IMR-90 (cell line): ENCODE results near the gene ZNF497.

Experiments used
- BHLHE40 ChIP-seq: fragments of 150-350 bp; IDR thresholded peaks from 2 replicates; pipeline ENCODE4 v1.6.1; 2016; ENCODE audit warnings: mild to moderate bottlenecking, low read depth, low read length
- CEBPB ChIP-seq: IDR thresholded peaks from 2 replicates; pipeline ENCODE4 v1.6.1; 2012; ENCODE audit warnings: low read depth, low read length, improper control_type of control experiment
- CHD1 ChIP-seq: IDR thresholded peaks from 2 replicates; pipeline ENCODE4 v1.6.1; 2012; ENCODE audit warnings: low read depth, low read length, improper control_type of control experiment
- CTCF ChIP-seq: conservative IDR thresholded peaks from 2 replicates; pipeline ENCODE4 v1.5.1; 2012; ENCODE audit warnings: mild to moderate bottlenecking, low read depth, low read length, improper control_type of control experiment
- FOS ChIP-seq: fragments of 150-350 bp; IDR thresholded peaks from 2 replicates; pipeline ENCODE4 v1.6.1; 2016; ENCODE audit warnings: low read depth, low read length
- MAFK ChIP-seq: IDR thresholded peaks from 2 replicates; pipeline ENCODE4 v1.6.1; 2012; ENCODE audit warnings: low read depth, low read length, improper control_type of control experiment
- MXI1 ChIP-seq: IDR thresholded peaks from 2 replicates; pipeline ENCODE4 v1.6.1; 2012; ENCODE audit warnings: low read depth, mild to moderate bottlenecking, low read length, moderate library complexity, borderline replicate concordance
- POLR2A ChIP-seq: IDR thresholded peaks from 2 replicates; pipeline ENCODE4 v1.6.1; 2012; ENCODE audit warnings: mild to moderate bottlenecking, low read depth, low read length
- RAD21 ChIP-seq: IDR thresholded peaks from 2 replicates; pipeline ENCODE4 v1.6.1; 2012; ENCODE audit warnings: low read length, improper control_type of control experiment
- RCOR1 ChIP-seq: IDR thresholded peaks from 2 replicates; pipeline ENCODE4 v1.6.1; 2012; ENCODE audit warnings: mild to moderate bottlenecking, low read length, improper control_type of control experiment; ENCODE audit not compliant: insufficient replicate concordance
- RFX5 ChIP-seq: IDR thresholded peaks from 2 replicates; pipeline ENCODE4 v1.8.0; 2012; ENCODE audit warnings: low read depth, mild to moderate bottlenecking, low read length, moderate library complexity
- SMC3 ChIP-seq: fragments of 150-350 bp; IDR thresholded peaks from 2 replicates; pipeline ENCODE4 v1.6.1; 2016; ENCODE audit warnings: low read depth, mild to moderate bottlenecking, antibody characterized with exemption, low read length, moderate library complexity
- TF ChIP-seq, protein P1 (sequence below): fragments of 150-350 bp; IDR thresholded peaks from 2 replicates; pipeline ENCODE4 v1.6.1; 2016; ENCODE audit warnings: low read depth, mild to moderate bottlenecking, low read length, moderate library complexity, borderline replicate concordance
- TF ChIP-seq, protein P2 (sequence below): fragments of 150-350 bp; IDR thresholded peaks from 2 replicates; pipeline ENCODE4 v1.6.1; 2017; ENCODE audit warnings: mild to moderate bottlenecking, antibody characterized with exemption, low read length, low read depth

GRCh38 chr19:58336216-58336615 is 26.3 kb downstream of the ZNF497 start:
- no peak for TF ChIP-seq CEBPB
- no peak for TF ChIP-seq CTCF
- no peak for TF ChIP-seq RCOR1
- no peak for TF ChIP-seq BHLHE40
- TF ChIP-seq RAD21: no peak
- no peak for TF ChIP-seq POLR2A
- TF ChIP-seq MXI1: no peak
- TF ChIP-seq, protein P1, sequence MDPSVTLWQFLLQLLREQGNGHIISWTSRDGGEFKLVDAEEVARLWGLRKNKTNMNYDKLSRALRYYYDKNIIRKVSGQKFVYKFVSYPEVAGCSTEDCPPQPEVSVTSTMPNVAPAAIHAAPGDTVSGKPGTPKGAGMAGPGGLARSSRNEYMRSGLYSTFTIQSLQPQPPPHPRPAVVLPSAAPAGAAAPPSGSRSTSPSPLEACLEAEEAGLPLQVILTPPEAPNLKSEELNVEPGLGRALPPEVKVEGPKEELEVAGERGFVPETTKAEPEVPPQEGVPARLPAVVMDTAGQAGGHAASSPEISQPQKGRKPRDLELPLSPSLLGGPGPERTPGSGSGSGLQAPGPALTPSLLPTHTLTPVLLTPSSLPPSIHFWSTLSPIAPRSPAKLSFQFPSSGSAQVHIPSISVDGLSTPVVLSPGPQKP: no peak
- TF ChIP-seq RFX5: no peak
- TF ChIP-seq FOS: no peak
- TF ChIP-seq, protein P2, sequence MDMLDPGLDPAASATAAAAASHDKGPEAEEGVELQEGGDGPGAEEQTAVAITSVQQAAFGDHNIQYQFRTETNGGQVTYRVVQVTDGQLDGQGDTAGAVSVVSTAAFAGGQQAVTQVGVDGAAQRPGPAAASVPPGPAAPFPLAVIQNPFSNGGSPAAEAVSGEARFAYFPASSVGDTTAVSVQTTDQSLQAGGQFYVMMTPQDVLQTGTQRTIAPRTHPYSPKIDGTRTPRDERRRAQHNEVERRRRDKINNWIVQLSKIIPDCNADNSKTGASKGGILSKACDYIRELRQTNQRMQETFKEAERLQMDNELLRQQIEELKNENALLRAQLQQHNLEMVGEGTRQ: no peak
- no peak for TF ChIP-seq MAFK
- no peak for TF ChIP-seq SMC3
- TF ChIP-seq CHD1: no peak
